ENCODE data around the gene KMT2C. TPM values are rescaled to one million over a fixed set of nuclear protein-coding genes. Genes with fewer than 3 reads are reported as not detected.

The KMT2C gene
- total and polyA plus RNA-seq, 2 of the 8 experiments (the other 6 are each of a cell fraction or from before 2014, with no cell fraction given) = 9.1 to 40.8 TPM

- FAIRE-seq (no peak), DNase-seq (ENCODE audit: low read depth in 1 of 2, low spot score in 2 of 2) (no peak)
- POLR2A ChIA-PET (ENCODE audit: partially characterized antibody) = no interaction called here
- H2AK5ac ChIP-seq (ENCODE audit: low read depth, low read length) = no peak overlapping the region
- CTCF ChIA-PET (ENCODE audit: partially characterized antibody) = interaction anchor here (0.8 to 1.3 kb wide), 2 partner anchors 10 to 25 kb away, joined by 3 read pairs; no protein-coding TSS in a partner anchor
- H3K14ac ChIP-seq (ENCODE audit: insufficient read length) = no peak overlapping the region
- H3K36me3 ChIP-seq (ENCODE audit: control insufficient read depth in 2 of 4, insufficient read depth in 4 of 4, low read length in 3 of 4) = peaks cover 8 to 79% (median 51%) of the 10 kb centered on the region in 4 experiments
- H2BK12ac ChIP-seq (ENCODE audit: low read depth, low read length) = no peak overlapping the region
- H4K8ac ChIP-seq (ENCODE audit: extremely low read depth, insufficient read depth, low read length) = no peak overlapping the region
- no peak overlapping the region for H3K27ac ChIP-seq (ENCODE audit: low read depth, low read length)
- H3K9me3 ChIP-seq (ENCODE audit: insufficient read depth in 2 of 2, low read depth in 1 of 2, low read length in 1 of 2) = no peaks in the 10 kb centered on the region
- no peaks in the 10 kb centered on the region; the same call in 1 of the 2 replicates for H3K79me1 ChIP-seq (ENCODE audit: low read depth, low read length)
- H4K5ac ChIP-seq (ENCODE audit: insufficient read length, low read depth, low read length) = no peak overlapping the region
- H2BK120ac ChIP-seq (replicated peaks; ENCODE audit: low read depth, low read length) = no peak overlapping the region
- H3K4me3 ChIP-seq (ENCODE audit: extremely low read depth in 1 of 4, insufficient read depth in 2 of 4, low read depth in 3 of 4, low read length in 4 of 4) = no peak overlapping the region
- H2BK5ac ChIP-seq (ENCODE audit: low read depth, low read length) = no peak overlapping the region
- no peak overlapping the region for H2BK20ac ChIP-seq (ENCODE audit: low read length)
- no peaks in the 10 kb centered on the region for H4K20me1 ChIP-seq (replicated peaks in 1 of 2; ENCODE audit: control insufficient read depth in 1 of 2, insufficient read depth in 2 of 2, low read length in 2 of 2)
- H3K27me3 ChIP-seq (replicated peaks in 1 of 4; ENCODE audit: control insufficient read depth in 3 of 4, extremely low read depth in 1 of 4, insufficient read depth in 3 of 4, low read length in 3 of 4) = no peaks in the 10 kb centered on the region
- no peak overlapping the region for H3K4me2 ChIP-seq (ENCODE audit: insufficient read depth in 1 of 2, low read depth in 2 of 2, low read length in 2 of 2)
- H4K91ac ChIP-seq (replicated peaks; ENCODE audit: insufficient read length, low read length) = no peak overlapping the region
- no peak overlapping the region for H2AFZ ChIP-seq (ENCODE audit: low read length)
- no peak overlapping the region for H3K9ac ChIP-seq (replicated peaks in 1 of 4; ENCODE audit: extremely low read depth in 1 of 4, low read depth in 3 of 4, low read length in 3 of 4)
- no peak overlapping the region for H3K23ac ChIP-seq (ENCODE audit: insufficient read length)
- H2BK15ac ChIP-seq (ENCODE audit: low read length) = no peak overlapping the region
- WGBS, 2 experiments (ENCODE audit: extremely low coverage in 1 of 2, insufficient coverage in 1 of 2, insufficient read length in 1 of 2, insufficient replicate concordance in 2 of 2, low coverage in 1 of 2, low lambda C conversion rate in 2 of 2, missing lambda C conversion rate in 1 of 2) = 93% methylated on average over 5 of the region's 5 CpGs; no CpG with 5 or more reads in 1 of the 2 experiments
- H3K4ac ChIP-seq (replicated peaks; ENCODE audit: insufficient read length, low read depth, low read length) = no peak overlapping the region
- H3K56ac ChIP-seq (replicated peaks; ENCODE audit: insufficient read length, low read depth, low read length) = no peak overlapping the region
- no peaks in the 10 kb centered on the region for H3K4me1 ChIP-seq (replicated peaks in 1 of 4; ENCODE audit: control insufficient read depth in 3 of 4, insufficient read depth in 4 of 4, low read length in 3 of 4)
- no peak overlapping the region for H3K18ac ChIP-seq (ENCODE audit: extremely low read depth, low read length)
- no peaks in the 10 kb centered on the region for H3K79me2 ChIP-seq (ENCODE audit: control insufficient read depth in 1 of 2, insufficient read depth in 2 of 2, low read length in 2 of 2)
- no peaks in the 10 kb centered on the region for H3K23me2 ChIP-seq (ENCODE audit: low read depth, low read length)
- TF ChIP-seq JUND (IDR thresholded peaks at IDR 0.05; ENCODE audit: low read length) = no peak
- no peak for TF ChIP-seq CTBP2 (IDR thresholded peaks at IDR 0.05; ENCODE audit: borderline replicate concordance, insufficient read depth, insufficient read length, low read length)
- TF ChIP-seq JUN (IDR thresholded peaks at IDR 0.05; ENCODE audit: low read depth, low read length) = no peak
- no peak for TF ChIP-seq GABPA (IDR thresholded peaks at IDR 0.05; ENCODE audit: borderline replicate concordance, insufficient read depth, low read length)
- TF ChIP-seq CBX5 (IDR thresholded peaks at IDR 0.05; ENCODE audit: low read depth, low read length) = no peak
- no peak for TF ChIP-seq NRF1 (IDR thresholded peaks at IDR 0.05; ENCODE audit: low read depth, low read length)
- no peak for TF ChIP-seq RNF2 (IDR thresholded peaks at IDR 0.05; ENCODE audit: borderline replicate concordance, low read depth, low read length, missing control alignments, poor library complexity, severe bottlenecking)
- no peak for TF ChIP-seq EZH2 (IDR thresholded peaks at IDR 0.05; ENCODE audit: low read depth, low read length, severe bottlenecking)
- no peak for TF ChIP-seq TCF12 (IDR thresholded peaks at IDR 0.05; ENCODE audit: low read depth, low read length)
- no peak for TF ChIP-seq YY1 (IDR thresholded peaks at IDR 0.05; ENCODE audit: low read depth, low read length)
These were observed 283.5 kb downstream of the KMT2C start for GRCh38 chr7:152152267-152152666.

Measured in H1 (cell line).